T-cell (primary cell): ENCODE data around the gene HBB. TPM values are rescaled to one million over a fixed set of nuclear protein-coding genes. Genes with fewer than 3 reads are reported as not detected.

Source experiments
- ATAC-seq, 4 experiments: fragments of 200-7000 bp in 3 of 4; fragments of 150-1000 bp in 1 of 4; cut with Tn5 transposase; replicated peaks in 1 of 4; 1 replicate in 3 of 4; 2 replicates in 1 of 4; pipeline ENCODE4 v1.10.0; 2021; ENCODE audit warnings: moderate library complexity in 3 of 4, mild to moderate bottlenecking in 2 of 4, moderate number of reproducible peaks in 1 of 4
- CTCF ChIA-PET, 2 donors: fragments of 300-600 bp; sonication (Branson Sonifier 250); formaldehyde crosslinking; loops; one replicate each; lab custom pipeline; 2022; ENCODE audit warnings: antibody characterized with exemption in 2 of 2; lab: Charles Lee
- POLR2A ChIA-PET, 2 donors: fragments of 300-600 bp; sonication (Branson Sonifier 250); formaldehyde crosslinking; loops; one replicate each; lab custom pipeline; 2022; ENCODE audit warnings: antibody characterized with exemption in 2 of 2; lab: Charles Lee
- DNase-seq, 35 experiments: peaks; one replicate each; pipeline versions ENCODE4 v3.0.0 to v3.0.0-alpha.2; 2013 to 2023
- H3K27ac ChIP-seq: one replicate; pipeline ENCODE4 v1.5.1; 2013; ENCODE audit warnings: low read length
- H3K27me3 ChIP-seq, 2 experiments: replicated peaks in 1 of 2; 1 replicate in 1 of 2; 2 replicates in 1 of 2; pipeline versions ENCODE4 v1.6.1 to v1.7.0; 2013; ENCODE audit warnings: low read length in 1 of 2, mixed read lengths in 1 of 2; ENCODE audit not compliant: control insufficient read depth in 2 of 2, insufficient read depth in 2 of 2; ENCODE audit errors: extremely low read depth in 1 of 2
- H3K36me3 ChIP-seq, 2 donors: 1 replicate in 1 of 2; 2 replicates in 1 of 2; pipeline versions ENCODE4 v1.6.1 to v1.7.0; 2013; ENCODE audit warnings: low read length in 1 of 2; ENCODE audit not compliant: control insufficient read depth in 2 of 2, insufficient read depth in 1 of 2; ENCODE audit errors: extremely low read depth in 1 of 2
- H3K4me1 ChIP-seq, 2 experiments: 1 replicate in 1 of 2; 2 replicates in 1 of 2; pipeline versions ENCODE4 v1.6.1 to v1.7.0; 2013; ENCODE audit warnings: low read length in 2 of 2, mixed read lengths in 1 of 2; ENCODE audit not compliant: insufficient read depth in 2 of 2, control insufficient read depth in 1 of 2; ENCODE audit errors: extremely low read depth in 1 of 2
- H3K4me3 ChIP-seq, 2 donors: 1 replicate in 1 of 2; 2 replicates in 1 of 2; pipeline versions ENCODE4 v1.5.1 to v1.7.0; 2013; ENCODE audit warnings: mild to moderate bottlenecking in 2 of 2, low read length in 1 of 2, moderate library complexity in 1 of 2; ENCODE audit not compliant: control insufficient read depth in 1 of 2; ENCODE audit errors: extremely low read depth in 1 of 2
- H3K9me3 ChIP-seq: 2 replicates; pipeline ENCODE4 v1.7.0; 2013
- H3K27ac Mint-ChIP-seq, 2 donors: one replicate each; pipeline ENCODE4 v1.8.0; 2020 to 2021; ENCODE audit warnings: mild to moderate bottlenecking in 2 of 2, mixed read lengths in 2 of 2
- H3K27me3 Mint-ChIP-seq, 2 donors: one replicate each; pipeline ENCODE4 v1.8.0; 2021 to 2022; ENCODE audit warnings: mixed read lengths in 2 of 2
- H3K36me3 Mint-ChIP-seq: one replicate; pipeline ENCODE4 v1.8.0; 2021; ENCODE audit warnings: mixed read lengths
- H3K4me1 Mint-ChIP-seq, 3 donors: one replicate each; pipeline ENCODE4 v1.8.0; 2020 to 2022; ENCODE audit warnings: mixed read lengths in 3 of 3, mild to moderate bottlenecking in 1 of 3
- H3K4me3 Mint-ChIP-seq, 3 donors: one replicate each; pipeline ENCODE4 v1.8.0; 2020 to 2022; ENCODE audit warnings: mild to moderate bottlenecking in 3 of 3, mixed read lengths in 3 of 3, moderate library complexity in 3 of 3
- H3K9me3 Mint-ChIP-seq, 3 donors: one replicate each; pipeline ENCODE4 v1.8.0; 2020 to 2022; ENCODE audit warnings: mixed read lengths in 3 of 3
- WGBS: methylation state at CpG from one replicate; pipeline ENCODE4 v1.1.5; 2013; ENCODE audit warnings: missing lambda C conversion rate; ENCODE audit not compliant: insufficient coverage; 5-methylcytosine and 5-hydroxymethylcytosine counted together
- total RNA-seq, 35 experiments: library from RNA in 6 of 35; stranded (reverse) in 6 of 35; fragments of 120-200 nt in 1 of 35; gene quantifications; one replicate each; pipeline versions ENCODE4 v1.2.1 to v1.2.4 and lab custom pipeline; 2013 to 2026

HBB gene
- total RNA-seq, 5 donors from 2014 or later (not counting 1 experiment from before 2014, with no cell fraction given) = 0.59 to 11.7 (median 0.70) TPM

GRCh38 chr11:5230266-5230665 lies 3.4 kb upstream of the HBB start:
- Histone ChIP-seq H3K36me3 (no peaks in the 10 kb centered on the region), H3K4me3 (no peak overlapping the region), H3K4me1 (peaks cover 0 to 3% of the 10 kb centered on the region in 2 experiments), H3K27ac (no peak overlapping the region), H3K27me3 (no peaks in the 10 kb centered on the region), H3K9me3 (no peaks in the 10 kb centered on the region)
- H3K36me3 Mint-ChIP-seq = no peaks in the 10 kb centered on the region
- DNase-seq (no peak), ATAC-seq (no peak)
- WGBS = no CpG with 5 or more reads among the region's 1 CpG
- ChIA-PET CTCF (no interaction called here), POLR2A (no interaction called here)
- no peak overlapping the region for H3K27ac Mint-ChIP-seq
- H3K4me1 Mint-ChIP-seq = peaks cover 0 to 5% (median 2%) of the 10 kb centered on the region in 3 donors
- peaks cover 2 to 3% of the 10 kb centered on the region in 2 donors for H3K27me3 Mint-ChIP-seq
- H3K4me3 Mint-ChIP-seq = no peak overlapping the region
- no peaks in the 10 kb centered on the region for H3K9me3 Mint-ChIP-seq

DNA sequence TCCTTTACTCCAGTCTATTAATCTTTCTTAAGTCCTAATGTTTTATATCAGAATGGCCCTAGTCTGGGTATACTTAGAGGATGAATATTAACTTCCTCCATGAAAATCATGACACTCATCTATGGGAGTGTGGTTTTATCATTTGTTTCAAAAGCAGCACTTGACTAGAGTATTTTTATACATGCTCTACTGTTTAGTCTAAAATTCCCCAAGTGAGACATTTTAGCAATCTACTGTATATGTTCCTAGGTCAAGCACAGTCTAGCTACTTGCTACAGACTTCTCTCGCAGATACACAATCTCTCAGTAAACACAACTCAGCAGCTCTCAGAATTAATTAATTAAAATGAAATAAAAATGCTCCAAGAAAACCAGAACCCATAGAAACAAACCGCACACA lies 2.9 kb upstream of the HBB start:
- Mint-ChIP-seq H3K36me3 (no peaks in the 10 kb centered on the region), H3K4me3 (no peak overlapping the region), H3K4me1 (peaks cover 0 to 5% (median 2%) of the 10 kb centered on the region in 3 donors), H3K27ac (no peak overlapping the region), H3K27me3 (peaks cover 0 to 2% of the 10 kb centered on the region in 2 donors), H3K9me3 (no peaks in the 10 kb centered on the region)
- ChIA-PET CTCF (no interaction called here), POLR2A (no interaction called here)
- DNase-seq (no peak), ATAC-seq (no peak)
- no peak overlapping the region for H3K27ac ChIP-seq
- H3K4me3 ChIP-seq = no peak overlapping the region
- WGBS = no CpG with 5 or more reads among the region's 2 CpGs
- H3K36me3 ChIP-seq = no peaks in the 10 kb centered on the region
- H3K9me3 ChIP-seq = no peaks in the 10 kb centered on the region
- peaks cover 0 to 3% of the 10 kb centered on the region in 2 experiments for H3K4me1 ChIP-seq
- no peaks in the 10 kb centered on the region for H3K27me3 ChIP-seq

- no peak for DNase-seq
- H3K4me3 Mint-ChIP-seq = no peak overlapping the region
- CTCF ChIA-PET = no interaction called here
- peaks cover 0 to 2% of the 10 kb centered on the region in 2 donors for H3K27me3 Mint-ChIP-seq
- H3K4me3 ChIP-seq = no peak overlapping the region
- ATAC-seq = no peak
- no peaks in the 10 kb centered on the region for H3K9me3 ChIP-seq
- H3K36me3 ChIP-seq = no peaks in the 10 kb centered on the region
- no peak overlapping the region for H3K27ac Mint-ChIP-seq
- H3K4me1 Mint-ChIP-seq = peaks cover 0 to 3% (median under 1%) of the 10 kb centered on the region in 3 donors
- peaks cover 0 to under 1% of the 10 kb centered on the region in 2 experiments for H3K4me1 ChIP-seq
- H3K9me3 Mint-ChIP-seq = no peaks in the 10 kb centered on the region
- no peaks in the 10 kb centered on the region for H3K27me3 ChIP-seq
- H3K27ac ChIP-seq = no peak overlapping the region
- no peaks in the 10 kb centered on the region for H3K36me3 Mint-ChIP-seq
- POLR2A ChIA-PET = no interaction called here
- no CpG with 5 or more reads among the region's 1 CpG for WGBS
Observed at GRCh38 chr11:5229356-5229755, 2.5 kb upstream of the HBB start.

- no CpG with 5 or more reads among the region's 5 CpGs for WGBS
- Histone ChIP-seq H3K27me3 (no peaks in the 10 kb centered on the region), H3K27ac (no peak overlapping the region), H3K36me3 (no peaks in the 10 kb centered on the region), H3K4me3 (no peak overlapping the region), H3K4me1 (no peaks in the 10 kb centered on the region), H3K9me3 (no peaks in the 10 kb centered on the region)
- Mint-ChIP-seq H3K27ac (no peak overlapping the region), H3K4me1 (no peaks in the 10 kb centered on the region), H3K9me3 (no peaks in the 10 kb centered on the region), H3K27me3 (peaks cover 0 to 6% of the 10 kb centered on the region in 2 donors), H3K36me3 (no peaks in the 10 kb centered on the region), H3K4me3 (no peak overlapping the region)
- ATAC-seq (no peak), DNase-seq (no peak)
- ChIA-PET CTCF (no interaction called here), POLR2A (no interaction called here)
Observed at GRCh38 chr11:5228124-5228523, 1.3 kb upstream of the HBB start.

- ATAC-seq (no peak), DNase-seq (no peak)
- Histone ChIP-seq H3K27ac (no peak overlapping the region), H3K36me3 (no peaks in the 10 kb centered on the region), H3K4me1 (no peaks in the 10 kb centered on the region), H3K27me3 (no peaks in the 10 kb centered on the region), H3K9me3 (no peaks in the 10 kb centered on the region), H3K4me3 (no peak overlapping the region)
- CTCF ChIA-PET = no interaction called here
- Mint-ChIP-seq H3K9me3 (no peaks in the 10 kb centered on the region), H3K27me3 (peaks cover 0 to 6% of the 10 kb centered on the region in 2 donors), H3K4me1 (no peaks in the 10 kb centered on the region), H3K27ac (no peak overlapping the region), H3K36me3 (no peaks in the 10 kb centered on the region), H3K4me3 (no peak overlapping the region)
- WGBS = no CpG with 5 or more reads among the region's 1 CpG
- POLR2A ChIA-PET = no interaction called here
Observed at GRCh38 chr11:5227681-5228080, 810 bp upstream of the HBB start.

DNA sequence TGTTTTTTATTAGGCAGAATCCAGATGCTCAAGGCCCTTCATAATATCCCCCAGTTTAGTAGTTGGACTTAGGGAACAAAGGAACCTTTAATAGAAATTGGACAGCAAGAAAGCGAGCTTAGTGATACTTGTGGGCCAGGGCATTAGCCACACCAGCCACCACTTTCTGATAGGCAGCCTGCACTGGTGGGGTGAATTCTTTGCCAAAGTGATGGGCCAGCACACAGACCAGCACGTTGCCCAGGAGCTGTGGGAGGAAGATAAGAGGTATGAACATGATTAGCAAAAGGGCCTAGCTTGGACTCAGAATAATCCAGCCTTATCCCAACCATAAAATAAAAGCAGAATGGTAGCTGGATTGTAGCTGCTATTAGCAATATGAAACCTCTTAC lies 1.4 kb downstream of the HBB start:
- ATAC-seq (no peak), DNase-seq (no peak)
- Mint-ChIP-seq H3K36me3 (no peaks in the 10 kb centered on the region), H3K27me3 (peaks cover 0 to 6% of the 10 kb centered on the region in 2 donors), H3K4me3 (no peak overlapping the region), H3K4me1 (no peaks in the 10 kb centered on the region), H3K9me3 (peaks cover 0 to 4% (median 3%) of the 10 kb centered on the region in 3 donors), H3K27ac (no peak overlapping the region)
- no peaks in the 10 kb centered on the region for H3K36me3 ChIP-seq
- ChIA-PET POLR2A (no interaction called here), CTCF (no interaction called here)
- no peaks in the 10 kb centered on the region for H3K4me1 ChIP-seq
- peaks cover 0 to 3% of the 10 kb centered on the region in 2 experiments for H3K27me3 ChIP-seq
- no CpG with 5 or more reads among the region's 2 CpGs for WGBS
- no peak overlapping the region for H3K4me3 ChIP-seq
- H3K9me3 ChIP-seq = no peaks in the 10 kb centered on the region
- H3K27ac ChIP-seq = no peak overlapping the region
